Liver (tissue), 9 donors: ENCODE measurements around the gene UBE3A. TPM values are rescaled to one million over a fixed set of nuclear protein-coding genes. Genes with fewer than 3 reads are reported as not detected.

Source experiments
- DNase-seq: peaks from one replicate; pipeline ENCODE4 v3.0.0-alpha.2; 2017; ENCODE audit warnings: low spot score
- H3K27ac ChIP-seq, 2 donors: one replicate each; pipeline ENCODE4 v1.7.0; 2013; ENCODE audit warnings: inconsistent platforms in 2 of 2, low read length in 2 of 2, control low read depth in 1 of 2, low read depth in 1 of 2, mild to moderate bottlenecking in 1 of 2
- H3K27me3 ChIP-seq, 4 donors: one replicate each; pipeline versions ENCODE4 v1.6.1 to v1.7.0; 2013; ENCODE audit warnings: low read length in 3 of 4, inconsistent platforms in 1 of 4, mild to moderate bottlenecking in 1 of 4, moderate library complexity in 1 of 4; ENCODE audit not compliant: control insufficient read depth in 4 of 4, insufficient read depth in 4 of 4
- H3K36me3 ChIP-seq, 4 donors: one replicate each; pipeline versions ENCODE4 v1.6.1 to v1.7.0; 2013; ENCODE audit warnings: low read length in 3 of 4, mild to moderate bottlenecking in 3 of 4, low read depth in 1 of 4, moderate library complexity in 1 of 4; ENCODE audit not compliant: control insufficient read depth in 4 of 4, insufficient read depth in 3 of 4
- H3K4me1 ChIP-seq, 4 donors: one replicate each; pipeline versions ENCODE4 v1.6.1 to v1.7.0; 2013; ENCODE audit warnings: low read length in 3 of 4, mild to moderate bottlenecking in 3 of 4, moderate library complexity in 1 of 4; ENCODE audit not compliant: control insufficient read depth in 4 of 4, insufficient read depth in 4 of 4
- H3K4me3 ChIP-seq, 3 donors: one replicate each; pipeline versions ENCODE4 v1.6.1 to v1.7.0; 2013; ENCODE audit warnings: low read length in 3 of 3, control low read depth in 1 of 3, low read depth in 1 of 3, mild to moderate bottlenecking in 1 of 3
- H3K9ac ChIP-seq, 2 donors: one replicate each; pipeline ENCODE4 v1.7.0; 2013; ENCODE audit warnings: low read length in 2 of 2, mild to moderate bottlenecking in 2 of 2, moderate library complexity in 2 of 2, control low read depth in 1 of 2, low read depth in 1 of 2
- H3K9me3 ChIP-seq, 4 donors: one replicate each; pipeline versions ENCODE4 v1.6.1 to v1.7.0; 2013; ENCODE audit warnings: low read length in 3 of 4; ENCODE audit not compliant: control insufficient read depth in 4 of 4
- ATF3 ChIP-seq: IDR thresholded peaks from 2 replicates; pipeline ENCODE4 v1.6.1; 2016; ENCODE audit warnings: antibody characterized with exemption
- CTCF ChIP-seq: fragments of 150-350 bp; IDR thresholded peaks from 2 replicates; pipeline ENCODE4 v1.5.1; 2017; ENCODE audit warnings: improper control_type of control experiment, low read depth, low read length; ENCODE audit not compliant: missing input control
- EGR1 ChIP-seq, 2 donors: IDR thresholded peaks; 2 replicates each; pipeline ENCODE4 v1.6.1; 2016 to 2018; ENCODE audit warnings: antibody characterized with exemption in 2 of 2, low read depth in 2 of 2
- FOXA1 ChIP-seq: IDR thresholded peaks from 2 replicates; pipeline ENCODE4 v1.6.1; 2016; ENCODE audit warnings: antibody characterized with exemption
- FOXA2 ChIP-seq: IDR thresholded peaks from 2 replicates; pipeline ENCODE4 v1.6.1; 2016; ENCODE audit warnings: antibody characterized with exemption
- GABPA ChIP-seq, 2 donors: IDR thresholded peaks in 1 of 2; conservative IDR thresholded peaks in 1 of 2; 2 replicates each; pipeline ENCODE4 v1.6.1; 2016; ENCODE audit warnings: antibody characterized with exemption in 2 of 2, mild to moderate bottlenecking in 1 of 2, moderate library complexity in 1 of 2
- HNF4A ChIP-seq, 2 donors: conservative IDR thresholded peaks; 2 replicates each; pipeline ENCODE4 v1.6.1; 2016; ENCODE audit warnings: antibody characterized with exemption in 2 of 2, mild to moderate bottlenecking in 2 of 2
- HNF4G ChIP-seq: IDR thresholded peaks from 2 replicates; pipeline ENCODE4 v1.6.1; 2016; ENCODE audit warnings: antibody characterized with exemption
- JUND ChIP-seq, 2 donors: IDR thresholded peaks; 2 replicates each; pipeline ENCODE4 v1.6.1; 2016; ENCODE audit warnings: antibody characterized with exemption in 2 of 2
- MAX ChIP-seq: IDR thresholded peaks from 2 replicates; pipeline ENCODE4 v1.6.1; 2016; ENCODE audit warnings: antibody characterized with exemption
- NR2F2 ChIP-seq: IDR thresholded peaks from 2 replicates; pipeline ENCODE4 v1.6.1; 2016; ENCODE audit warnings: antibody characterized with exemption
- RAD21 ChIP-seq, 2 donors: IDR thresholded peaks; 2 replicates each; pipeline ENCODE4 v1.6.1; 2016; ENCODE audit warnings: antibody characterized with exemption in 2 of 2, mild to moderate bottlenecking in 2 of 2
- REST ChIP-seq: IDR thresholded peaks from 2 replicates; pipeline ENCODE4 v1.6.1; 2016; ENCODE audit warnings: antibody characterized with exemption, mild to moderate bottlenecking
- RXRA ChIP-seq, 2 donors: IDR thresholded peaks; 2 replicates each; pipeline ENCODE4 v1.6.1; 2017 to 2018; ENCODE audit warnings: antibody characterized with exemption in 2 of 2, mild to moderate bottlenecking in 1 of 2
- SP1 ChIP-seq: IDR thresholded peaks from 2 replicates; pipeline ENCODE4 v1.6.1; 2018; ENCODE audit warnings: antibody characterized with exemption, mild to moderate bottlenecking
- TAF1 ChIP-seq: conservative IDR thresholded peaks from 2 replicates; pipeline ENCODE4 v1.6.1; 2016; ENCODE audit warnings: antibody characterized with exemption, mild to moderate bottlenecking
- YY1 ChIP-seq: IDR thresholded peaks from 2 replicates; pipeline ENCODE4 v1.6.1; 2016; ENCODE audit warnings: antibody characterized with exemption, mild to moderate bottlenecking
- ZBTB33 ChIP-seq: IDR thresholded peaks from 2 replicates; pipeline ENCODE4 v1.6.1; 2016; ENCODE audit warnings: antibody characterized with exemption
- WGBS: extraction: QIAGEN DNeasy Blood & Tissue Kit; methylation state at CpG from one replicate; pipeline ENCODE4 v1.1.7; 2013; 5-methylcytosine and 5-hydroxymethylcytosine counted together
- polyA plus RNA-seq, 2 donors: library from polyadenylated mRNA; stranded (reverse) in 1 of 2; unstranded in 1 of 2; fragments of 200-250 nt in 1 of 2; fragments of >200 nt in 1 of 2; fragmentation: Nextera tagmentation in 1 of 2; extraction: Ambion mirVana in 1 of 2; gene quantifications; one replicate each; pipeline versions ENCODE4 v1.2.1 to v1.2.3, GENCODE V29; 2013 to 2015
- total RNA-seq, 2 donors: library from RNA; depleted of rRNA; stranded (reverse); fragments of >200 nt; gene quantifications; one replicate each; pipeline ENCODE4 v1.2.3, GENCODE V29; 2014
- donor health status: healthy.
- donor health status: healthy.
- donor health status: healthy.
- donor health status: healthy.
- donor health status: healthy.

Gene UBE3A
- total and polyA plus RNA-seq, 4 donors, result 12.9 to 58.4 (median 38.2) TPM

- DNase-seq, result no peak
- no peaks in the 10 kb centered on the region for H3K4me1 ChIP-seq
- H3K27ac ChIP-seq, result no peak overlapping the region
- H3K36me3 ChIP-seq, result peaks cover 0 to 5% (median 4%) of the 10 kb centered on the region in 4 donors
- WGBS, result 72% methylated on average over 5 of the region's 5 CpGs
- no peak overlapping the region for H3K9ac ChIP-seq
- H3K27me3 ChIP-seq, result no peaks in the 10 kb centered on the region
- H3K9me3 ChIP-seq, result peaks cover 0 to 7% (median 2%) of the 10 kb centered on the region in 4 donors
- H3K4me3 ChIP-seq, result no peak overlapping the region
- TF ChIP-seq EGR1 (IDR thresholded peaks at IDR 0.05; ENCODE audit: low read depth in 2 of 2) (no peak), YY1 (no peak), ZBTB33 (no peak), JUND (IDR thresholded peaks at IDR 0.05) (no peak), ATF3 (no peak), FOXA1 (no peak), MAX (no peak), FOXA2 (no peak), CTCF (no peak), TAF1 (no peak), RAD21 (IDR thresholded peaks at IDR 0.05) (no peak), GABPA (IDR thresholded peaks at IDR 0.05 in 1 of 2, conservative IDR thresholded peaks at IDR 0.05 in 1 of 2) (no peak), NR2F2 (no peak), RXRA (IDR thresholded peaks at IDR 0.05) (no peak)
These were observed 111.1 kb downstream of the UBE3A start for GRCh38 chr15:25327686-25328085.

GRCh38 chr15:25325187-25325586 lies 113.6 kb downstream of the UBE3A start:
- Histone ChIP-seq H3K4me1 (no peaks in the 10 kb centered on the region), H3K4me3 (no peak overlapping the region), H3K27me3 (no peaks in the 10 kb centered on the region), H3K9me3 (peaks cover 0 to 8% (median 3%) of the 10 kb centered on the region in 4 donors), H3K27ac (no peak overlapping the region), H3K9ac (no peak overlapping the region), H3K36me3 (peaks cover 0 to 4% (median 1%) of the 10 kb centered on the region in 4 donors)
- TF ChIP-seq HNF4A (conservative IDR thresholded peaks at IDR 0.05) (no peak), TAF1 (no peak), HNF4G (no peak)
- DNase-seq, result no peak
- 24% methylated on average over 1 of the region's 1 CpG for WGBS

- no peak for TF ChIP-seq FOXA2
- no peak for TF ChIP-seq SP1
- TF ChIP-seq RAD21 (IDR thresholded peaks at IDR 0.05), result no peak
- no peak for TF ChIP-seq HNF4A (conservative IDR thresholded peaks at IDR 0.05)
- TF ChIP-seq TAF1, result no peak
- no peak for TF ChIP-seq GABPA (IDR thresholded peaks at IDR 0.05 in 1 of 2, conservative IDR thresholded peaks at IDR 0.05 in 1 of 2)
- TF ChIP-seq FOXA1, result no peak
- no peak for TF ChIP-seq REST
- TF ChIP-seq RXRA (IDR thresholded peaks at IDR 0.05), result no peak
- no peak for TF ChIP-seq YY1
- no peak for TF ChIP-seq JUND (IDR thresholded peaks at IDR 0.05)
- TF ChIP-seq EGR1 (IDR thresholded peaks at IDR 0.05; ENCODE audit: low read depth in 2 of 2), result no peak
- H3K4me1 ChIP-seq, result no peaks in the 10 kb centered on the region
- peaks cover 0 to 4% (median 1%) of the 10 kb centered on the region in 4 donors for H3K36me3 ChIP-seq
- H3K9ac ChIP-seq, result no peak overlapping the region
- 40% methylated on average over 1 of the region's 1 CpG for WGBS
- no peaks in the 10 kb centered on the region for H3K27me3 ChIP-seq
- peak overlapping the region in 1 of 3 donors; percentile 10 for H3K4me3 ChIP-seq
- no peak for DNase-seq
- H3K9me3 ChIP-seq, result peaks cover 3 to 14% (median 11%) of the 10 kb centered on the region in 4 donors
- no peak overlapping the region for H3K27ac ChIP-seq
These were observed 115.4 kb downstream of the UBE3A start for GRCh38 chr15:25323420-25323819.
